ENCODE data around the gene TMEM250.
A peak's percentile ranks its signal among the peaks of the same experiment; 100 is the strongest.
"Not testable (repeated sequence)": the region's sequence is repeated elsewhere in the genome, so short reads cannot be mapped to it uniquely, and the experiment has no call there.

Gene TMEM250

GRCh38 chr9:136151848-136152542 lies 33.3 kb upstream of the TMEM250 start:
- DNase-seq (ENCODE audit: low spot score in 2 of 2) (no peak), ATAC-seq (ENCODE audit: low read depth) (no peak)
- Mint-ChIP-seq H3K27me3 (peaks cover 10% of the 10 kb centered on the region), H3K36me3 (no peaks in the 10 kb centered on the region), H3K4me1 (no peaks in the 10 kb centered on the region), H3K9me3 (no peaks in the 10 kb centered on the region), H3K4me3 (no peak overlapping the region), H3K27ac (no peak overlapping the region)

GRCh38 chr9:136151214-136151804 lies 32.6 kb upstream of the TMEM250 start:
- ATAC-seq (ENCODE audit: low read depth) = no peak
- Mint-ChIP-seq H3K36me3 (no peaks in the 10 kb centered on the region), H3K4me3 (no peak overlapping the region)

GRCh38 chr9:136150664-136151213 lies 32.1 kb upstream of the TMEM250 start:
- H3K36me3 Mint-ChIP-seq; H3K4me1 Mint-ChIP-seq; DNase-seq (ENCODE audit: low spot score in 2 of 2); H3K27ac Mint-ChIP-seq; H3K9me3 Mint-ChIP-seq; H3K4me3 Mint-ChIP-seq: not testable (repeated sequence)
- ATAC-seq (ENCODE audit: low read depth) = peak; percentile 27
- peaks cover 13% of the 10 kb centered on the region for H3K27me3 Mint-ChIP-seq

More at GRCh38 chr9:136151214-136151804, 32.6 kb upstream of the TMEM250 start:
- no peak overlapping the region for H3K27ac Mint-ChIP-seq
- H3K27me3 Mint-ChIP-seq = peaks cover 13% of the 10 kb centered on the region
- no peak for DNase-seq (ENCODE audit: low spot score in 2 of 2)
- H3K4me1 Mint-ChIP-seq = no peaks in the 10 kb centered on the region
- H3K9me3 Mint-ChIP-seq = no peaks in the 10 kb centered on the region

GRCh38 chr9:136149853-136150252 lies 31.2 kb upstream of the TMEM250 start:
- Mint-ChIP-seq H3K4me3 (no peak overlapping the region), H3K4me1 (no peaks in the 10 kb centered on the region)
- no peak for ATAC-seq (ENCODE audit: low read depth)

GRCh38 chr9:136149337-136149736 lies 30.7 kb upstream of the TMEM250 start:
- H3K4me1 Mint-ChIP-seq = no peaks in the 10 kb centered on the region
- H3K9me3 Mint-ChIP-seq = no peaks in the 10 kb centered on the region
- H3K36me3 Mint-ChIP-seq = no peaks in the 10 kb centered on the region
- H3K27me3 Mint-ChIP-seq = peaks cover 5% of the 10 kb centered on the region
- ATAC-seq (ENCODE audit: low read depth) (no peak), DNase-seq (ENCODE audit: low spot score in 2 of 2) (no peak)
- no peak overlapping the region for H3K4me3 Mint-ChIP-seq
- no peak overlapping the region for H3K27ac Mint-ChIP-seq

More at GRCh38 chr9:136149853-136150252, 31.2 kb upstream of the TMEM250 start:
- no peaks in the 10 kb centered on the region for H3K36me3 Mint-ChIP-seq
- DNase-seq (ENCODE audit: low spot score in 2 of 2) = no peak
- peaks cover 8% of the 10 kb centered on the region for H3K27me3 Mint-ChIP-seq
- no peak overlapping the region for H3K27ac Mint-ChIP-seq
- no peaks in the 10 kb centered on the region for H3K9me3 Mint-ChIP-seq

- Mint-ChIP-seq H3K27ac (no peak overlapping the region), H3K9me3 (no peaks in the 10 kb centered on the region), H3K36me3 (no peaks in the 10 kb centered on the region), H3K4me3 (no peak overlapping the region), H3K27me3 (peaks cover 5% of the 10 kb centered on the region), H3K4me1 (no peaks in the 10 kb centered on the region)
- ATAC-seq (ENCODE audit: low read depth) = no peak
- DNase-seq (ENCODE audit: low spot score in 2 of 2) = no peak
These were observed 30.1 kb upstream of the TMEM250 start for GRCh38 chr9:136148766-136149165.

GRCh38 chr9:136147890-136148714 lies 29.4 kb upstream of the TMEM250 start:
- Mint-ChIP-seq H3K4me3 (no peak overlapping the region), H3K4me1 (no peaks in the 10 kb centered on the region), H3K27ac (no peak overlapping the region), H3K9me3 (no peaks in the 10 kb centered on the region), H3K36me3 (no peaks in the 10 kb centered on the region), H3K27me3 (peaks cover 5% of the 10 kb centered on the region)
- no peak for DNase-seq (ENCODE audit: low spot score in 2 of 2)
- no peak for ATAC-seq (ENCODE audit: low read depth)

- DNase-seq (ENCODE audit: low spot score in 2 of 2) (no peak), ATAC-seq (ENCODE audit: low read depth) (no peak)
- Mint-ChIP-seq H3K27me3 (peaks cover 5% of the 10 kb centered on the region), H3K36me3 (no peaks in the 10 kb centered on the region), H3K27ac (no peak overlapping the region), H3K4me3 (no peak overlapping the region), H3K4me1 (no peaks in the 10 kb centered on the region), H3K9me3 (no peaks in the 10 kb centered on the region)
These were observed 28.6 kb upstream of the TMEM250 start for GRCh38 chr9:136147038-136147889.

- H3K9me3 Mint-ChIP-seq = no peaks in the 10 kb centered on the region
- no peaks in the 10 kb centered on the region for H3K36me3 Mint-ChIP-seq
- H3K4me1 Mint-ChIP-seq = no peaks in the 10 kb centered on the region
- H3K27ac Mint-ChIP-seq = no peak overlapping the region
- H3K4me3 Mint-ChIP-seq = no peak overlapping the region
- ATAC-seq (ENCODE audit: low read depth) (no peak), DNase-seq (ENCODE audit: low spot score in 2 of 2) (no peak)
- peaks cover 5% of the 10 kb centered on the region for H3K27me3 Mint-ChIP-seq
These were observed 27.7 kb upstream of the TMEM250 start for GRCh38 chr9:136146126-136147037.

GRCh38 chr9:136145580-136145979 lies 26.9 kb upstream of the TMEM250 start:
- DNase-seq (ENCODE audit: low spot score in 2 of 2) (no peak), ATAC-seq (ENCODE audit: low read depth) (no peak)
- Mint-ChIP-seq H3K9me3 (no peaks in the 10 kb centered on the region), H3K27me3 (peaks cover 5% of the 10 kb centered on the region), H3K27ac (no peak overlapping the region), H3K4me3 (no peak overlapping the region), H3K36me3 (no peaks in the 10 kb centered on the region), H3K4me1 (no peaks in the 10 kb centered on the region)

GRCh38 chr9:136144450-136144849 lies 25.8 kb upstream of the TMEM250 start:
- H3K27me3 Mint-ChIP-seq = peaks cover 5% of the 10 kb centered on the region
- no peaks in the 10 kb centered on the region for H3K36me3 Mint-ChIP-seq
- H3K4me3 Mint-ChIP-seq = no peak overlapping the region
- H3K9me3 Mint-ChIP-seq = no peaks in the 10 kb centered on the region
- DNase-seq (ENCODE audit: low spot score in 2 of 2) (no peak), ATAC-seq (ENCODE audit: low read depth) (no peak)
- no peak overlapping the region for H3K27ac Mint-ChIP-seq
- H3K4me1 Mint-ChIP-seq = no peaks in the 10 kb centered on the region

- Mint-ChIP-seq H3K4me3 (no peak overlapping the region), H3K36me3 (no peaks in the 10 kb centered on the region), H3K4me1 (no peaks in the 10 kb centered on the region), H3K9me3 (no peaks in the 10 kb centered on the region), H3K27me3 (peaks cover 5% of the 10 kb centered on the region), H3K27ac (no peak overlapping the region)
- DNase-seq (ENCODE audit: low spot score in 2 of 2) (no peak), ATAC-seq (ENCODE audit: low read depth) (no peak)
These were observed 24.7 kb upstream of the TMEM250 start for GRCh38 chr9:136143215-136144001.
